Gastroesophageal sphincter (tissue), 3 donors: ENCODE results near the gene SENP5.

Experiments
- EP300 ChIP-seq: sonication (generic); formaldehyde crosslinking; IDR thresholded peaks from one replicate; pipeline ENCODE4 v1.6.1; 2017; ENCODE audit warnings: antibody characterized with exemption, mild to moderate bottlenecking
- POLR2A ChIP-seq, 2 donors: fragments of 450-650 bp; IDR thresholded peaks; one replicate each; pipeline ENCODE4 v1.6.1; 2017; ENCODE audit warnings: antibody characterized with exemption in 2 of 2, mild to moderate bottlenecking in 2 of 2, moderate library complexity in 1 of 2
- POLR2AphosphoS5 ChIP-seq: sonication (generic); formaldehyde crosslinking; IDR thresholded peaks from one replicate; pipeline ENCODE4 v1.6.1; 2017; ENCODE audit warnings: antibody characterized with exemption
- TF ChIP-seq, protein P1 (sequence below), 4 experiments: fragments of 200-600 bp in 2 of 4; fragments of 450-650 bp in 2 of 4; sonication (generic) in 1 of 4; IDR thresholded peaks; one replicate each; pipeline ENCODE4 v1.5.1; 2017 to 2019; ENCODE audit warnings: antibody characterized with exemption in 4 of 4, mild to moderate bottlenecking in 2 of 4, moderate library complexity in 2 of 4

DNA sequence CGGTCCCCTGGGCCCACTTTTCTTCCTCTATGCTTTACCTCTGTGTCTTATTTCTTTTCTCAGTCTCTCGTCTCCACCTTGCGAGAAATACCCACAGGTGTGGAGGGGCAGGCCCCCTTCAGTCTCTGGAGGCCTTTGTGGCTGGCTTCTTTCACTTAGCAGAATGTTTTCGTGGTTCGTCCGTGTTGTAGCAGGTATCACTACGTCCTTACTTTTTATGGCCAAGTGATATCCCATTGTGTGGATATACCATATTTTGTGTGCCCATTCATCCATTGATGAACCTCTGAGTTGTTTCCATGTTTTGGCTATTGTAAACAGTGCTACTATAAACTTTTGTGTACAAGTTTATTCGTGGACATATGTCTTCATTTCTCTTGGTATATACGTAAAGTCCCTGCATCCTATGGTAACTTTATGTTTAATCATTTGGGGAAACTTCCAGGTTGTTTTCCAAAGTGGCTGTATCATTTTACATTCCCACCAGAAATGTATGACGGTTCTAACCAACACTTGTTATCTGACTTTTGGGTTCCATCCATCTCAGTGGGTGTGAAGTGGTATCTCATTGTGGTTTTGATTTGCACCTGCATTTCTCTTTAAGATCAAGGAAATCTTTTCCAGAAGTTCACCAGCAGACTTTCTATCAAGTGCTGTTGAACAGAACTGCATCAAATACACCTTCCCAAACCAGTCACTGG is 95.4 kb downstream of the SENP5 start:
- TF ChIP-seq POLR2AphosphoS5, result no peak
- no peak for TF ChIP-seq POLR2A (IDR thresholded peaks at IDR 0.05)
- no peak for TF ChIP-seq EP300
- TF ChIP-seq, protein P1, sequence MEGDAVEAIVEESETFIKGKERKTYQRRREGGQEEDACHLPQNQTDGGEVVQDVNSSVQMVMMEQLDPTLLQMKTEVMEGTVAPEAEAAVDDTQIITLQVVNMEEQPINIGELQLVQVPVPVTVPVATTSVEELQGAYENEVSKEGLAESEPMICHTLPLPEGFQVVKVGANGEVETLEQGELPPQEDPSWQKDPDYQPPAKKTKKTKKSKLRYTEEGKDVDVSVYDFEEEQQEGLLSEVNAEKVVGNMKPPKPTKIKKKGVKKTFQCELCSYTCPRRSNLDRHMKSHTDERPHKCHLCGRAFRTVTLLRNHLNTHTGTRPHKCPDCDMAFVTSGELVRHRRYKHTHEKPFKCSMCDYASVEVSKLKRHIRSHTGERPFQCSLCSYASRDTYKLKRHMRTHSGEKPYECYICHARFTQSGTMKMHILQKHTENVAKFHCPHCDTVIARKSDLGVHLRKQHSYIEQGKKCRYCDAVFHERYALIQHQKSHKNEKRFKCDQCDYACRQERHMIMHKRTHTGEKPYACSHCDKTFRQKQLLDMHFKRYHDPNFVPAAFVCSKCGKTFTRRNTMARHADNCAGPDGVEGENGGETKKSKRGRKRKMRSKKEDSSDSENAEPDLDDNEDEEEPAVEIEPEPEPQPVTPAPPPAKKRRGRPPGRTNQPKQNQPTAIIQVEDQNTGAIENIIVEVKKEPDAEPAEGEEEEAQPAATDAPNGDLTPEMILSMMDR (IDR thresholded peaks at IDR 0.05), result no peak
